Mesenchymal stem cell (in vitro differentiated cells and primary cell): ENCODE measurements around the gene ZG16.
A peak's percentile ranks its signal among the peaks of the same experiment; 100 is the strongest.

ENCODE experiments used
- DNase-seq: peaks from one replicate; pipeline ENCODE4 v3.0.0-alpha.2; 2013
- H2AFZ ChIP-seq: one replicate; pipeline ENCODE4 v1.6.1; 2013; ENCODE audit warnings: low read depth, mild to moderate bottlenecking, control low read depth, inconsistent platforms, low read length, moderate library complexity
- H2AK5ac ChIP-seq: 2 replicates; pipeline ENCODE4 v1.6.1; 2013; ENCODE audit warnings: low read length, moderate library complexity, mild to moderate bottlenecking, inconsistent platforms; ENCODE audit not compliant: severe bottlenecking
- H2BK120ac ChIP-seq: one replicate; pipeline ENCODE4 v1.6.1; 2013; ENCODE audit warnings: low read depth, mild to moderate bottlenecking, inconsistent platforms, low read length, moderate library complexity
- H2BK12ac ChIP-seq, 2 experiments: one replicate each; pipeline ENCODE4 v1.6.1; 2013; ENCODE audit warnings: inconsistent platforms in 2 of 2, low read length in 2 of 2, mild to moderate bottlenecking in 2 of 2, moderate library complexity in 2 of 2, control low read depth in 1 of 2
- H2BK15ac ChIP-seq: one replicate; pipeline ENCODE4 v1.6.1; 2013; ENCODE audit warnings: mild to moderate bottlenecking, low read depth, inconsistent platforms; ENCODE audit not compliant: poor library complexity, severe bottlenecking
- H2BK5ac ChIP-seq: 2 replicates; pipeline ENCODE4 v1.6.1; 2013; ENCODE audit warnings: low read depth, mild to moderate bottlenecking, low read length, control low read depth, inconsistent platforms; ENCODE audit not compliant: poor library complexity, severe bottlenecking
- H3K14ac ChIP-seq, 2 experiments: one replicate each; pipeline ENCODE4 v1.6.1; 2013; ENCODE audit warnings: inconsistent platforms in 2 of 2, low read length in 2 of 2, control low read depth in 1 of 2, mild to moderate bottlenecking in 1 of 2, moderate library complexity in 1 of 2
- H3K18ac ChIP-seq, 2 experiments: one replicate each; pipeline ENCODE4 v1.6.1; 2013; ENCODE audit warnings: inconsistent platforms in 2 of 2, low read length in 2 of 2, control low read depth in 1 of 2, low read depth in 1 of 2, mild to moderate bottlenecking in 1 of 2
- H3K23ac ChIP-seq, 2 experiments: one replicate each; pipeline ENCODE4 v1.6.1; 2013; ENCODE audit warnings: inconsistent platforms in 2 of 2, low read length in 2 of 2, mild to moderate bottlenecking in 2 of 2, moderate library complexity in 2 of 2, control low read depth in 1 of 2
- H3K27ac ChIP-seq: 2 replicates; pipeline ENCODE4 v1.5.1; 2013; ENCODE audit warnings: mild to moderate bottlenecking, moderate library complexity, low read length, control low read depth, inconsistent platforms; ENCODE audit not compliant: poor library complexity, severe bottlenecking
- H3K27me3 ChIP-seq, 2 experiments: 2 replicates each; pipeline versions ENCODE4 v1.6.1 to v1.7.0; 2013; ENCODE audit warnings: low read length in 2 of 2, mild to moderate bottlenecking in 2 of 2, moderate library complexity in 2 of 2, control low read depth in 1 of 2, inconsistent platforms in 1 of 2; ENCODE audit not compliant: control insufficient read depth in 1 of 2, insufficient read depth in 1 of 2
- H3K36me3 ChIP-seq, 2 experiments: 2 replicates each; pipeline versions ENCODE4 v1.6.1 to v1.7.0; 2013; ENCODE audit warnings: low read length in 2 of 2, control low read depth in 1 of 2, inconsistent platforms in 1 of 2, low read depth in 1 of 2, mild to moderate bottlenecking in 1 of 2; ENCODE audit not compliant: insufficient read depth in 2 of 2, control insufficient read depth in 1 of 2
- H3K4ac ChIP-seq, 2 experiments: one replicate each; pipeline ENCODE4 v1.6.1; 2013; ENCODE audit warnings: inconsistent platforms in 2 of 2, low read length in 2 of 2, mild to moderate bottlenecking in 2 of 2, moderate library complexity in 2 of 2, control low read depth in 1 of 2, low read depth in 1 of 2
- H3K4me1 ChIP-seq: 2 replicates; pipeline ENCODE4 v1.6.1; 2013; ENCODE audit warnings: low read depth, low read length, control low read depth; ENCODE audit not compliant: control insufficient read depth, insufficient read depth
- H3K4me2 ChIP-seq: 2 replicates; pipeline ENCODE4 v1.6.1; 2013; ENCODE audit warnings: low read length, mild to moderate bottlenecking, inconsistent platforms; ENCODE audit not compliant: poor library complexity, severe bottlenecking
- H3K4me3 ChIP-seq, 2 experiments: 2 replicates each; pipeline versions ENCODE4 v1.5.1 to v1.7.0; 2013; ENCODE audit warnings: low read length in 2 of 2, mild to moderate bottlenecking in 2 of 2, control low read depth in 1 of 2, low read depth in 1 of 2; ENCODE audit not compliant: insufficient read depth in 1 of 2
- H3K79me1 ChIP-seq: replicated peaks from 2 replicates; pipeline ENCODE4 v1.6.1; 2013; ENCODE audit warnings: mild to moderate bottlenecking, control low read depth, low read length, inconsistent platforms; ENCODE audit not compliant: poor library complexity, severe bottlenecking
- H3K9ac ChIP-seq: 2 replicates; pipeline ENCODE4 v1.7.0; 2013; ENCODE audit warnings: mild to moderate bottlenecking, low read length, moderate library complexity
- H3K9me3 ChIP-seq: 2 replicates; pipeline ENCODE4 v1.7.0; 2013; ENCODE audit warnings: mild to moderate bottlenecking, low read length; ENCODE audit not compliant: control insufficient read depth
- H4K8ac ChIP-seq: one replicate; pipeline ENCODE4 v1.6.1; 2013; ENCODE audit warnings: inconsistent platforms, mild to moderate bottlenecking, low read length, moderate library complexity
- H4K91ac ChIP-seq: one replicate; pipeline ENCODE4 v1.6.1; 2013; ENCODE audit warnings: mild to moderate bottlenecking, low read length, inconsistent platforms
- WGBS: methylation state at CpG from one replicate; pipeline ENCODE4 v1.1.7; 2013; ENCODE audit warnings: mixed read lengths; 5-methylcytosine and 5-hydroxymethylcytosine counted together

ZG16 gene

DNA sequence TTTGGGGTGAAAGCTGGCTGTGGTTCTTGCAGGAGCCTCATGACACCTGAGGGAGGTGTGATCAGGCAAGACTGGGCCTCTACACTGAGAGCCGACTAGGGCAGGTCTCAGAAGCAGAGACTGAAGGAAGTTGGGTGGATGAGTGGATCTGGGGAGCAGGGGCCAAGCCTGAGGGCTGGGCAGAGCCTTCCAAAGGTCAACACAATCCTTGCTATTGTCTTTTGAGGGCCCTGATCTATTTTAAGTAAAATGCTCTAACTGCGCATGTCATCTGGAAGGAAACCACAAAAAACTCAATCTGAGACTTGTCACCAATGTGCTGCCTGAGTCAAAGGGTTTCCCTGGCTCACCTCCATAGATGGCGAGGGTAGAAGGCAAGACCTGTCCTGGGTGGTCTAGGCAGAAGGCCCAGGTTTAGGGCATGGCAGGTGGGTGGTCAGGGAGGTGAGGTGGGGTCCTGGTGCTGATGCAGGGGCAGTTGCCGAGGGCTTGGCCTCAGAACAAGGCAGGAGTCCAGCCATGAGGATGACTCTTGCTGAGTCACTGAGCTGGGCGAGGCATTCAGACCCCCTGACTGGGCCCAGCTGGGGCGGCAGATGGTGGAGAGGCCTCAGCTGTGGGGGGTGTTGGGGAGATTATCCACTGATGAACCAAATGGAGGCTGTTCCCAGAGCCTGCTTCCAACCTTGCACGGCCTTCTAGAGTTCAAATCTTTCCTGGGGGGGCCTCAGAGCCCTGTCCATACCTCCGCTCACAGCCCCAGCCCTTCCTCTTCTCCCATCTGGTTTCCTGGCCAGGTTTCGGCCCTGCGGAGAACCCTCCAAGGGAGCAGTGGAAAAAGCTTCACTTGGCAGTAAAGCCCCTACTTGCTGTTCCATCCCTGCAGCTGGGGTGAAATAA, 47.3 kb downstream of the ZG16 start:
- Histone ChIP-seq H3K27ac (peak overlapping the region; percentile 96), H3K27me3 (no peaks in the 10 kb centered on the region), H2BK5ac (peak overlapping the region; percentile 83), H3K9ac (peak overlapping the region; percentile 85), H3K4me1 (peaks cover 44% of the 10 kb centered on the region), H3K4ac (peak overlapping the region; percentile 79 to 94), H4K91ac (peak overlapping the region; percentile 74), H3K4me2 (peak overlapping the region; percentile 36), H3K9me3 (no peaks in the 10 kb centered on the region), H2BK120ac (peak overlapping the region; percentile 69), H2AFZ (no peak overlapping the region), H3K18ac (peak overlapping the region; percentile 71 to 72), H3K4me3 (peak overlapping the region in 1 of 2 experiments; percentile 72), H3K23ac (peak overlapping the region in 1 of 2 experiments; percentile 86), H2AK5ac (peak overlapping the region; percentile 94), H3K14ac (peak overlapping the region; percentile 21 to 26), H4K8ac (peak overlapping the region; percentile 66), H2BK15ac (peak overlapping the region; percentile 95), H2BK12ac (peak overlapping the region; percentile 19 to 86), H3K79me1 (no peaks in the 10 kb centered on the region), H3K36me3 (peaks cover 5 to 22% of the 10 kb centered on the region in 2 experiments)
- DNase-seq, result peak; percentile 80
- 24% methylated on average over 10 of the region's 10 CpGs for WGBS

GRCh38 chr16:29826342-29826695, 48.3 kb downstream of the ZG16 start:
- Histone ChIP-seq H2AFZ (no peak overlapping the region), H3K23ac (no peak overlapping the region), H3K27me3 (no peaks in the 10 kb centered on the region)

DNA sequence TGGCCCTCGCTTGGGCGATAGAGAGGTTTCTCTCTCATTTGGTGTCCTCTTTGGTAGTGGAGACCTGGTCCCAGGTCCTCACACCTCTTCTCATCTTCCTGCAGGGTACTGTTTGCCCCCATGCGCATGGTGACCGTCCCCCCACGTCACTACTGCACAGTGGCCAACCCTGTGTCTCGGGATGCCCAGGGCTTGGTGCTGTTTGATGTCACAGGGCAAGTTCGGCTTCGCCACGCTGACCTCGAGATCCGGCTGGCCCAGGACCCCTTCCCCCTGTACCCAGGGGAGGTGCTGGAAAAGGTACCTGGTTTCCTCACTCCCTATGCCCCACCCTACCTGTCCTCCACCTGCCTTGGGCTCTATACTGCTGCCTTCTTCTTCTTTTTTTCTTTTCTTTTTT, 52.7 kb downstream of the ZG16 start:
- Histone ChIP-seq H3K18ac (no peak overlapping the region), H3K4ac (no peak overlapping the region), H2BK12ac (no peak overlapping the region), H3K4me2 (no peak overlapping the region), H2BK5ac (no peak overlapping the region), H3K79me1 (peaks cover 20% of the 10 kb centered on the region), H3K23ac (no peak overlapping the region), H3K14ac (no peak overlapping the region), H2BK120ac (no peak overlapping the region), H4K8ac (no peak overlapping the region), H3K4me1 (peaks cover 12% of the 10 kb centered on the region), H3K4me3 (no peak overlapping the region), H3K27me3 (no peaks in the 10 kb centered on the region), H2AK5ac (no peak overlapping the region), H3K36me3 (peaks cover 51 to 63% of the 10 kb centered on the region in 2 experiments), H2AFZ (no peak overlapping the region), H3K9ac (no peak overlapping the region), H3K9me3 (no peaks in the 10 kb centered on the region), H3K27ac (no peak overlapping the region), H2BK15ac (no peak overlapping the region), H4K91ac (no peak overlapping the region)
- no peak for DNase-seq
- 98% methylated on average over 11 of the region's 11 CpGs for WGBS

More at GRCh38 chr16:29826342-29826695, 48.3 kb downstream of the ZG16 start:
- no peak overlapping the region for H2BK5ac ChIP-seq
- peaks cover 3% of the 10 kb centered on the region for H3K79me1 ChIP-seq
- peak overlapping the region; percentile 73 for H4K91ac ChIP-seq
- 80% methylated on average over 3 of the region's 8 CpGs for WGBS
- H3K14ac ChIP-seq, result no peak overlapping the region
- peaks cover 42% of the 10 kb centered on the region for H3K4me1 ChIP-seq
- DNase-seq, result no peak
- H3K4me3 ChIP-seq, result peak overlapping the region in 1 of 2 experiments; percentile 72
- no peak overlapping the region for H4K8ac ChIP-seq
- peak overlapping the region; percentile 9 to 72 for H3K18ac ChIP-seq
- peak overlapping the region; percentile 37 to 86 for H2BK12ac ChIP-seq
- H2AK5ac ChIP-seq, result peak overlapping the region; percentile 49
- no peak overlapping the region for H2BK120ac ChIP-seq
- H3K4ac ChIP-seq, result no peak overlapping the region
- no peak overlapping the region for H2BK15ac ChIP-seq
- no peaks in the 10 kb centered on the region for H3K9me3 ChIP-seq
- H3K36me3 ChIP-seq, result peaks cover 15 to 32% of the 10 kb centered on the region in 2 experiments
- peak overlapping the region; percentile 96 for H3K27ac ChIP-seq
- no peak overlapping the region for H3K4me2 ChIP-seq
- H3K9ac ChIP-seq, result peak overlapping the region; percentile 85

- no peak overlapping the region for H3K4ac ChIP-seq
- H3K4me1 ChIP-seq, result peaks cover 6% of the 10 kb centered on the region
- H4K8ac ChIP-seq, result no peak overlapping the region
- no peak overlapping the region for H3K27ac ChIP-seq
- H3K9me3 ChIP-seq, result no peaks in the 10 kb centered on the region
- H3K27me3 ChIP-seq, result no peaks in the 10 kb centered on the region
- peaks cover 20% of the 10 kb centered on the region for H3K79me1 ChIP-seq
- H2BK12ac ChIP-seq, result peak overlapping the region in 1 of 2 experiments; percentile 3
- no peak overlapping the region for H3K4me3 ChIP-seq
- no peak overlapping the region for H3K23ac ChIP-seq
- DNase-seq, result no peak
- no peak overlapping the region for H2AFZ ChIP-seq
- H3K18ac ChIP-seq, result no peak overlapping the region
- no peak overlapping the region for H2BK120ac ChIP-seq
- H3K9ac ChIP-seq, result no peak overlapping the region
- H4K91ac ChIP-seq, result no peak overlapping the region
- no peak overlapping the region for H2BK5ac ChIP-seq
- no peak overlapping the region for H3K4me2 ChIP-seq
- H2BK15ac ChIP-seq, result no peak overlapping the region
- 100% methylated on average over 1 of the region's 2 CpGs for WGBS
- H3K36me3 ChIP-seq, result peaks cover 56 to 70% of the 10 kb centered on the region in 2 experiments
- no peak overlapping the region for H3K14ac ChIP-seq
- H2AK5ac ChIP-seq, result no peak overlapping the region
Observed at GRCh38 chr16:29831490-29831889, 53.4 kb downstream of the ZG16 start.
